ENCODE data around the gene DENND5B.
A peak's percentile ranks its signal among the peaks of the same experiment; 100 is the strongest.
"Not testable (repeated sequence)": the region's sequence is repeated elsewhere in the genome, so short reads cannot be mapped to it uniquely, and the experiment has no call there.

DENND5B gene

DNA sequence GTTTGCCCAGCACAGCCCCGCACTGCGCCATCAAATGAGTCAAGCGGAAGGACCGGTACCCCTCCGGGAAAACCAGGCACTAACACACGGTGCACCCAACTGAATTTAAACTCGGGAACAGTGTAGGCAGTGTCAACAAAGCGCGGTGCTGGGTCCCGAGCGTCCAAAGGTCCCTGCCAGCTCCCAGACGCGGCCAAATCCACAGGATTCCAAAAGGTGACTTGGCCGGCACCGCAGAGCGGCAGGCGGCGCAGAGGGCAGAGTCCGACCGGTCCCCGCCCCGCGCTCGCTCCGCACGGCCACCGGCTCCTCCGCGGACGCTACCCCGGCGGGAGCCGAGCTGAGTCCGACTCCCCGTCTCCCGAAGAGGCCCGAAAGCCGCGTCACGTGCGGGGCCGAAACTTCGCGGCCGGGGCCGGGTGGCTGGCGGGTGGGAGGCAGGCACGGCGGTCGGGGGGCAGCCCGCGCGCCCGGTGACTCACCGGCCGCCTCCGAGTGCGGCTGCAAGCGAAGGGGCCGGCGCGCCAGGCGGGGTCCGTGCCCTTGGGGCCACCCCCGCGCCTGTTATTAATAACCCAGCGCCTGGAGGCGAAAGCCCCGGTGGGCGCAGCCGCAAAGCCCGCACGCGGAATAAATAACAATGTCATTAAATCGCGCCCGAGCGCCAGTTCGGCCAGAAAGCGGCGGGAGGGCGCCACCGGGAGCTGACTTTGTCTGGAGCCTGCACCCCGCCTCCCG, 863 bp downstream of the DENND5B start:
- DNase-seq: peak; percentile 66

DNA sequence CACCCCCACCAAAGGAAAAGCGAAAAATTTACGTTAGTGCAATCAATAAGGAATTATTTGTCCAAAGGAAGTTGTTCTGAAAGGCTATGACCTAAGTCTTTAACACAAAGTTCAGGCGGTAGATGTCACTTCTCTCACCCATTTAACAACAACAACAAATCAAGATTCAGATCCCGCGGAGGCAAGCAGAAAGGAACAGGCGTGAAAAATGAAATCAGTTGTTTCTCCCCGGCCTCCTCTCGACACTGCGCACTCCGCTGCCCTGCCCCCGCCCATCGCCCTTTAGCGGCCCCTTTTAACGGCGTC, 1.4 kb downstream of the DENND5B start:
- DNase-seq: no peak

DNA sequence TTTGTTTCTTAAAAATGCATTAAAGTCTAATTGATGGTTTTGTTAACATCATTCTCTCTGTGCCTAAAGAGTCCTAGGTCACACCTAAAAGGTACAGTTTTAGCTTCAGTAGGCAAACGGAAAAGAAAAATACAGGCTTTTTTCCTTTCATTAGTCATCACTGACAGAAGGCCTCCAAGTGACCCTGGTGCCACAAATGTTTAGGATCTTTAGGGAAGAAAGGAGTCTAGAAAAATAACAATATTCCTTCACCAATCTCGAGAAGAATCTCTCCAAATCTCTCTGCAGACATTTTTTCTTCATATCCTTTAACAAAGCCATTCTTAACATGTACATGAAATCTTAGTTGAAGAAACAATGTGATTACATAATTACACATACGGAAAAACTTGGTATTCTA, 2.0 kb downstream of the DENND5B start:
- no peak for DNase-seq

DNA sequence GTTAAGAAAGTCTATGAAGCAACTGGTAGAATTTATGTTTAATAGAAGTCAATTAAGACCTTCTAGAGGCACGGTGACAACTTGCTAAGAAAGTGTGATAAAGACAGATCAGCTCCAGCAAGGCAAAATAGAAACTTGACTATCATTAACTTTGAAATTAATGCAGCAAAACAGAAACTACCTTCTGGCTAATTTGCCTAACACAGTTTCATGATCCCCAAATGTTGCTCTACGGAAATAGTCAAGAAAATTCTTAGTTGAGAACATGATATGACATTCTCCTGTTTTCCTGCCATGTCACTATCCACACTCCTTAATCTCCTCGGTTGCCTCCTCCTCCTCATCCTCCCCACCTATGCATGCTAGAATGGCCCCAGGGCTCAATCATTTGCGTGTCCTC, 4.2 kb downstream of the DENND5B start:
- DNase-seq: no peak

DNA sequence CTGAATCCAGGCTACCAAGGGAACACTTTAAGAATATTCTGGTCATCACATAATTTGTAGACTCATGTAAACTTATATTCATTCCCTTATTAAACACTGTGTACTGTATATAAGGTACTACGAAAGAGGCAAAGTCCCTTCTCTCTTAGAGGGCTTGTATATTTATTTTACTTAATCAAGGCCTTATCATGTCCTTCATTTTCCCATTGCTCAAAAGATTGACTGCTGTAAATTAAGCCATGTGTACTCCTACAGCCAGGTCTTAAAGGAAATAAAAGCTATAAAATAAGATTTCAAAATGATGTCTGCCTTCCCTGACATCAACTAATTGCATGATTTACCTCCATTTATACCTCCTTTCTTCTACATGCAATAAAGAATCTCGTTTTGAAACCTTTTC, 5.0 kb downstream of the DENND5B start:
- DNase-seq: no peak

DNA sequence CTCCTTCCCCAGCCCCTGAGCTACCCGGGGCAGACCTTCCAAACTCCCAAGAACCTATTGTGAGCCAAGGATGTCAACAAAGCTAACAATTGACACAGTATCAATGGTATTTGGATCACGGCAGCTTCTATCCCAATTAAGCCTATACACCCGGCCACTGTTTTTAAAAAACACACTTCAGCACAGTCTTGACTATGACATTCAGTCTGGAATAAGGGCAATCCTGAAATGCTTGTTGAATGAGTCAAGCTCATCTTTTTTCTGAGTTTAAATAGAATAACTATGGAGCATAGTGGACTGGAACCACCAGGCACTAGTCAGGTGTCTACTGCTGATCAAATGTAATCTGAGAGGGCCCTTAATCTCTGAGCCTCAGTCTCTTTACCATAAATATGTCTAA, 5.7 kb downstream of the DENND5B start:
- peak; percentile 82 for DNase-seq

DNA sequence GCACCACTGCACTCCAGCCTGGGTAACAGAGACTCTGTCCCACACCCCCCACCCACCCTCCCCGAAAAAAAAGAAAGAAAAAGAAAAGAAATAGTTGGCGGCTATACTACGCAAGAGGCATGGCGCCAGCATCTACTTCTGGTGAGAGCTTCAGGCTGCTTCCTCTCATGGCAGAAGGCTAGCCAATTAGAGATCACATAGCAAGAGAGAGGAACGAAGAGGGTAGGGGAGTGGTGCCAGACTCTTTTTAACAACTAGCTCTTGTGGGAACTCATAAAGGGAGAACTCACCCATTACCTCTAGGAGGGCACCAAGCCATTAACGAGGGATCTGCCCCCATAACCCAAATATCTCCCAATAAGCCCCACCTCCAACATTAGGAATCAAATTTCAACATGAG, 6.2 kb downstream of the DENND5B start:
- DNase-seq: no peak

DNA sequence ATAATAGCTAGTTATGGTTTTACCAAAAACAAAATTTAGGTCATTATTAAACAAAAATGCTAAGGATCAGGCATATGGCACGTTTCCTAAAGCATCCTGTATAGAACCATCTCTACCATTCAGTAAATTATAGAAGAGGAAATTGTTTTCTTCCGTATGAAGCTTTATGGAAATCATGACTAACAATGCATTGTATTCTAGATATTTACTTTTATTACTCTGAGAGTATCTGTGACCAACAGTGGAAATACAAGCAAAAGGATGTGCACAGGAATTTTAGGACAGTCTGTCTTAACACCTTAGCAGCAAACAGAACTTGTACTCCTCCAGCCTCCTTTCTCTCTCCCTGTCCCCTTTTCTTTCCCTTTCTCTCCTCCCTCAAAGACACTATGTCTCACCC, 7.1 kb downstream of the DENND5B start:
- DNase-seq: no peak

DNA sequence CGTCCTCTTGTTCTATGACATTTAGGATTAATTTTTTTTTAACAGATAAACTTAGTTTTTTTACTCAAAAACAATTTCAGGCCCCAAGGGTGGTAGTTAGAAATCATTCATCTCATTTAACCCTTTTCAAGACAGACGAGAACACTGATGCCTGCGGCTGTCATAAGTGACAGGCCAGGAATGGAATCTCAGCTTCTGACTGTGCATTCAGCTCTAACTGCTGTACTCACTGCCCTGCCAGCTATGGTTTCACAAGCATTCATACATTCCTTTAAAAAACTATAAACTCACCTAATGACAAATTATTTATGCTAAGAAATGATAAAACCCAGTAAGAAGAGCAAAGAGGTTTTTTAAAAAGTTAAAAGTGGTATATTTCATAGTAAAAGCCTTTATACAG, 8.8 kb downstream of the DENND5B start:
- peak; percentile 68 for DNase-seq

DNA sequence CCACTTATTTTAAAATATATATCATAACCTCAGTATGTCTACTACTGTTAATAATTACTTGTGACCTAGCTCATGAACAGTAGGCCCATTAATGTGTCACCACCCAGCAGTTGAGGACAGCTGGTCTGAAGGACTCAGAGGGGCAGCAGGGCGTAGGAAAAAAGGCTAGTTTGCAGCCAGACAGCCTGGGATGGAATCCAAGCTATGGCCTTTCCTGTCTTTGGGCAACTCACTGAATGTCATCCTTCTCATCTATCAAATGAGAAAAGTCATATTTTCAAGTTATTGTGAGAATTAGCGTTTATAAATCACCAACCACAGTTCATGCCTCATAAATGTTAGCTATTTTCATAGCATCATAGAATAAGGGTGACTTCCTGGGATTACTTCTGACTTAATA, 12.3 kb downstream of the DENND5B start:
- DNase-seq: peak; percentile 40

DNA sequence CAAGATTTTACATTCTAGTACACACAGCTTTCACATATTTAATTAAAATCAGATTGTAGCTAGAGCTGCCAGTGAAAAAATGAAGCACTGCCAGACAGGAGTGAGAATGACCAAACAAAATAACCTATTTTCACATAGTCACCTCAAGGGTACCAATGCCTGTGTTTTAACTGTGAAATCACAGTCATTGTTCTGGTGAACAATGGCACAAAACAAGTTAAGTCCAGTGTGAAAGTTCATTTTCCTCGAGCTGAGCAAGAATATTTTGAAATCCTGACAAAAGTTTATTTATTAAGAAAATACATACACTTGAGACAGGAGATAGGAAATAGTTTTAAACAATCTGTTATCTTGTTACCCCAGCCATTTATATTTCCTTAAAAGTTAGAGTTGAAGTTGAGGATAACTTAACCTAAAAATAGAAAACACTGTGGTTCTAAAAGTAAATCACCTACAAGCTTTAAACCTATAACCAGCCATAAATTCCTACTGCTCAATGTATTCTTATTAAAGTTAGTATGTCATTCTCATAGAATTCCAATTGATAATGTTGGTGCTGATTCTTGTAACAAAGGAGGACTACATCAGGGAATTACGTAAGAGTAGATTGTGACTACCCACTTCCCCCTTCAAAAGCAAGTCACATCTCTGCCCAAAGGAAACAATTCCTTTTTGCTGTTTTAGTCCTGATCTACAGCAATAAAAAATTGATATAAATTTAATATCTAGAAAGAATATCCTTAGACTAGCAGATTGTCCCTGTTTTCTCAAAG, 15.9 kb downstream of the DENND5B start:
- DNase-seq: no peak

DNA sequence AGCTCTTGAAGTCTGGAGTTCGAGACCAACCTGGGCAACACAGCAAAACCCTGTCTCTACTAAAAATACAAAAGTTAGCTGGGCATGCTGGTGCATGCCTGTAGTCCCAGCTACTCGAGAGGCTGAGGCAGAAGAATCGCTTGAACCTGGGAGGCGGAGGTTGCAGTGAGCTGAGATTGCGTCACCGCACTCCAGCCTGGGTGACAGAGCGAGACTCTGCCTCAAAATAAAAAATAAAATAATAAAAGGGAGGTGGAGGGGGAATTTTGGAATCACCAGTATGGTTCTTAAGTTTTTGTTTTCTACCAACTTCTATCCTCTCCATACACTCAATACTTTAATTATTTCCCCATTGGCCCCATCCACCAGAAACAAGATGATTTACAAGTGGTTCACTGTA, 16.6 kb downstream of the DENND5B start:
- DNase-seq: not testable (repeated sequence)

DNA sequence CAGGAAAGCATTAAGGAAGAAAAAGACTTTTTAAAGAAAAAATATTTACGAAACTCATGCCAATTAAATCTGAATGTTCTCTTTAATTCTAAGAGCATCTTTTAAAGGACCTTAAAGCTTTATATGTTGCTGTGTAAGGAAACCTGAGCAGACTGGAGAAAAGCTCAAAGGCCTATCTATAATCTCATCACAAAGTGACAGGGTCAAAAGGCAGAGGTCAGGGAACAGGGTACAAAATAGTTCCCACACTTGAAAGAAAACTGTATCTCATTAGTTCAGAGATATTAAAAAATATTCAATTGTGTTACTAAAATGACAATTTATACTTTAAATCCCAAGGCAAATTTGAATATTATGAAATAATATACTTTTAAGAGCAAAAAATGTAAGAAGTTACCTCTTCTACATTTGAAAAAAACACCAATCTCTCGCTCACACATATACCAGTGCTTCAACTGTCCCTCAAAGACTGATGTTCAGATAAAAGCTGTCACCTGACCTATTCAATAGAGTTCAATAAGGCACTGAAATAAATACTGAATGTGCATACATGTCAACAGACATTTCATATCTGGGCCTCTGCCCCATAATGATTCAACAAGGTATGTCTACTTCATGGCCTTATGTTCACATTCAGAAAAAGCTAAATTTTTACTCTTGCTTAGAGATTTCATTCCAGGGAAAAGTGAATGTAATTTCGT, 17.9 kb downstream of the DENND5B start:
- no peak for DNase-seq

DNA sequence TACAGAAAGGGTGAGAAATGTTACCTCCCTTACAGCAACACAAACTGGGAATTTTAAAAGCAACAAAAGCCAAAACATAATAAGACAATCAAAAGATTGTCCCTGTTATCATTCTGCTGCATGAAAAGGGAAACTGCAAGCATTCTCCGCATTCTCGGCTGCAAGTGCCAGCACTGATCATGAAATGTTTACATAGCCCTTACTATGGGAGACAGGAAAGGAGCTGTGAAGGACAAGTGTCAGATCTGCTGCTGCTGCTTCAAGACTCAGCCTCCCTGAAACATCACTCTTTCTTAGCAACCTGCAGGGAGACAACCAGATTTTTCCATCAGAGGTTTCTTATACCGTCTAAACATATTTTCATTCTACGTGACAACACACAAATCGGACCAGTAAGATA, 20.1 kb downstream of the DENND5B start:
- DNase-seq: peak; percentile 44

DNA sequence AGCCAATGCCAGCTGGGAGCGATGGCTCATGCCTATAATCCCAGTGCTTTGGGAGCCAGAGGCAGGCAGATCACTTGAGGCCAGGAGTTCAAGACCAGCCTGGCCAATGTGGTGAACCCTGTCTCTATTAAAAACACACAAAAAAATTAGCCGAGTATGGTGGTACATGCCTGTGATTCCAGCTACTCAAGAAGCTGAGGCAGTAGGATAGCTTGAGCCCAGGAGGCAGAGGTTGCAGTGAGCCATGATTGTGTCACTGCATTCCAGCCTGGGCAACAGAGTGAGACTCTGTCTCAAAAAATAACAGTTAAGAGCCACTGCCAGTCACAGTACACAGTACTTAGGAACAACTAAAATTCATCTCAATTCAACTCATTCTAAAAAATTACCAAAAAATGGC, 21.4 kb downstream of the DENND5B start:
- peak; percentile 23 for DNase-seq

DNA sequence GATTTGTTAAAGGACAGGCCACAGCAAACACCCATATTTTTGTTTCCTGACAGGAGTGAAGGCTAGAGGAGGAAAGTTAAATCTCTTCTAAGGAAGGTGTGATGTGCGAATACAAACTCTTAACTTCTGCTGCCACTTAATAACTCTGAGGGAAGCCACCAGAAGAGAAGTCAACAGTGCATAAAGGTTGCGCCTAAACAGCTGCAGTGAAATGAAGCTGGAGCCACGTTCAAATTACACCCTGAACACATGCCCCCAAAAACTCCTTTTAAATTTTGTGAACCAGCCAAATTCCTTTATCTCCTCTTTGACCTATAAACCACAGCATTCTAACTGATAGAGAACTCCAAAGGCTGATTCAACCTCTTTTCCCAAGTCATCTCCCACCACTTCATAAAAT, 22.4 kb downstream of the DENND5B start:
- DNase-seq: no peak

DNA sequence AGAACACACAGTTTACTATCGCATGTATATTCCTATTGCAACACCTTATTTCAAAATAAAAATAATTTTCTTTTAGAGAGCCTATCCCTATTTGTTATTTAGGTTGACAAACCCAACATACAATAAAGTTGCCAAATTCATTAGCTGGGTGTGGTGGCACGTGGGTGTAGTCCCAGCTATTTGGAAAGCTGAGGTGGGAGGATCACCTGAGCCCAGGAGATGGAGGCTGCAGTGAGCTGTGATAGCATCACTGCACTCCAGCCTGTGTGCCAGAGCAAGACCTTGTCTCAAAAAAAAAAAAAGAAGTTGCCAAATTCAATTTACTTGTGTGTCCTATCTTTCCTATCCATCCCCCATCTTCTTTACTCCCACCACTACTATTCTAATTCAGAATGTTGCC, 23.9 kb downstream of the DENND5B start:
- no peak for DNase-seq

DNA sequence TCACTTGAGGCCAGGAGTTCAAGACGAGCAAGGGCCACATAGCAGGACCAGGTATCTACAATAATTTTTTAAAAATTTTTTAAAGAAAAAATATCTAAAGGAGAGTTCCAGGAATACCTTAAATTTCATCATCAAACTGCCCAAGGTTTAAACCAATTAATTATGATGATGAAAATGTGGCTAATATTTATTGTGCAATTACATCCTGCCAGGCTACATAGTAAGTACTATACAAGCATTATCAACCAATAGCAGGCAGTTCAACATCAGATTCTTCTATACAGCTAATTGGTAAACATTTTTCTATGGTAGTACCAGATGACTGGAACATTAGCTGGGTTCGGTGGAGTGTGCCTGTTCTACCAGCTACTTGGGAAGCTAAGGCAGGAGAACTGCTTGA, 24.4 kb downstream of the DENND5B start:
- DNase-seq: no peak

DNA sequence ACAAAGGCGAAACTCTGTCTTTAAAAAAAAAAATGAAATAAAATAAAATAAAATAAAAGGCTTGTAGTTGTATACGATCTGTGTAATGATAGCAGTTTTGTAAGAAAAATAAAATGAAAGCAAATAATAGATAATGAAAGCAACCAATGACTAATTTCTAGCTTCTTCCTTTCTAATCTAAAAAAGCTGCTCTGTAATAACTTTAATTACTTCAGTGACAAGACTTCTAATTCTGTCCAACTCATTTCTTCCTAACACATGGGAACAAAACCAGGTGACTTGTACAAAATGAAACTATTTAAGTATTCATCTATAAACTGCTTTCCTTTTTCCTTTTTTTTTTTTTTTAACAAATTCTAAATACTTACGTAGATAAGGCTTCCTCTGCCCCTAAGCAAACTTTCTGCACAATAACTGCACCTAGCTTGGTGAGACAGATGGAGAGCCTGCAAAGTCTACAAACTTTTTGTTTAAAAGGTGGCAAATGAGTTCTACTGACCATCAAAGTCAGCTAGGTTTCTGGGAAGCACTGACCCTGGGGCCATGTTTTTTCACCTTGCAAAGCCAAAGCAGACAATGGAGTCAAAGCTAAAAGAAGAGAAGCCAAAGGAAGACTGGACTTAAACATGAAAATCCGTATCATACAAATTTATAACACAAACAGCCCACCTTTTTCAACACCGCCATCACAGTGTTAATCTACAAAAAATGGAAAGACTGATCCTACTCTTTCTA, 28.2 kb downstream of the DENND5B start:
- DNase-seq: no peak

DNA sequence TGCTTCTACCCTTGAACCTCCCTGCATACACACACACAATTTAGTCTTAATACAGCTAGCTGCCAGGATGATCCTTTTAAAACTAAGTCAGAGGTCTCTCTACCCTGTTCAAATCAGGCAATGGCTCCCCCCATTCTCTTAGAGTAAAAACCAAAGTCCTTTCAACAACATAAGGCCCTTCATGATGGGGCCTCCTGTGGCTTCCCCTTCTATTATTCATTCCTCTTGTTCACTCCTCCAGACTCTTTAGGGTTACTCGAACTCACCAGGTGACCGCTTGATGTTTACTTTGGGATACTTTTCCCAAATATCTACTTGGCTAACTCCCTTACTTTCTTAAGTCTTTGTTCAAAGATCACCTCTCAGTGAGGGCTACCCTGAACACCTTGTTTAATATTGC, 30.4 kb downstream of the DENND5B start:
- DNase-seq: no peak

DNA sequence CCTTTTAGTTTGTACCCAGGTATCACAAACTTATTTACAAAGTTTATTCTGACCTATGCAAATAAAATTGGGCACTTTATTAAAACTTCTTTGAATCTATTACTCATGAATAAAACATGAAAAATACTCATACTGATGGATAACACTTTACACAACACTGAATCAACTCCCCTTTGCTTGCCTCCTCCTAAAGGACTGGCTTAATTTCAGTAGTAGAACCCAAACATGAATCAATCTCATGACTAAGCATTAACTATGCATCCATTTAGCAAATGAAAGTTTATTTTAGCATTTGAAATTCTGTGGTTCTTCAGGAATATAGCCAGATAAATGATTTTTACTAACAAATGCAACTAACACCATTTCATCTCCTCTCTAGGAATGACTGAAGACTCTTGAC, 32.4 kb downstream of the DENND5B start:
- DNase-seq: peak; percentile 54

DNA sequence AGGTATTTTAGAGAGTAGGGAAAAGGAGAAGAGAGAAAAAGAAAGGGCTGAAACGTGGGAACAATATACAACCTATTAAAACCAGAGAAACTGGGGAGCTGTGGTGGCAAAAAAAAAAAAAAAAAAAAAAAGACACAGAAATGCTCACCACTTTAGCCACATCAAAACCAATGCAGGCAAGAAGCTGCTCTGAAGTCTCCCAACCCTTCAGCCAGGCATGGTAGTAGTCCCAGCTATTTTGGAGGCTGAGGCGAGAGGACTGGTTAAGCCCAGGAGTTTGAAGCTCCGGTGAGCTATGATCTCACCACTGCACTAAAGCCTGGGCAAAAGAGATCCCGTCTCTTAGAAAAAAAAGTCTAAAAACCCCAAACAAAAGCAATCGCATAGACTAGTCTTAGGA, 33.2 kb downstream of the DENND5B start:
- no peak for DNase-seq

DNA sequence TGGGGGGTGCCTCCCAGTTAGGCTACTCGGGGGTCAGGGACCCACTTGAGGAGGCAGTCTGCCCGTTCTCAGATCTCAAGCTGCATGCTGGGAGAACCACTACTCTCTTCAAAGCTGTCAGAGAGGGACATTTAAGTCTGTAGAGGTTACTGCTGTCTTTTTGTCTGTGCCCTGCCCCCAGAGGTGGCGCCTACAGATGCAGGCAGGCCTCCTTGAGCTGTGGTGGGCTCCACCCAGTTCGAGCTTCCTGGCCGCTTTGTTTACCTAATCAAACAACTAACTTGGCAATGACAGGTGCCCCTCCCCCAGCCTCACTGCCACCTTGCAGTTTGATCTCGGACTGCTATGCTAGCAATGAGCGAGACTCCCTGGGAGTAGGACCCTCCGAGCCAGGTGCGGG, 35.5 kb downstream of the DENND5B start:
- DNase-seq: not testable (repeated sequence)
